SK-N-SH (cell line): ENCODE measurements around the gene VWF.

Experiments
- CHD2 ChIP-seq: fragments of 150-350 bp; IDR thresholded peaks from 2 replicates; pipeline ENCODE4 v1.6.1; 2018; ENCODE audit warnings: low read length; ENCODE audit not compliant: partially characterized antibody
- CTCF ChIP-seq: fragments of 200-600 bp; sonication (generic); IDR thresholded peaks from 2 replicates; pipeline ENCODE4 v1.6.1; 2017; ENCODE audit warnings: antibody characterized with exemption, mild to moderate bottlenecking, moderate library complexity
- ELF1 ChIP-seq: IDR thresholded peaks from 2 replicates; pipeline ENCODE4 v1.4.0; 2012
- NRF1 ChIP-seq: IDR thresholded peaks from 2 replicates; pipeline ENCODE4 v1.6.1; 2012; ENCODE audit warnings: low read depth, mild to moderate bottlenecking, low read length
- RAD21 ChIP-seq: IDR thresholded peaks from 2 replicates; pipeline ENCODE4 v1.6.1; 2012; ENCODE audit warnings: mild to moderate bottlenecking, low read length

DNA sequence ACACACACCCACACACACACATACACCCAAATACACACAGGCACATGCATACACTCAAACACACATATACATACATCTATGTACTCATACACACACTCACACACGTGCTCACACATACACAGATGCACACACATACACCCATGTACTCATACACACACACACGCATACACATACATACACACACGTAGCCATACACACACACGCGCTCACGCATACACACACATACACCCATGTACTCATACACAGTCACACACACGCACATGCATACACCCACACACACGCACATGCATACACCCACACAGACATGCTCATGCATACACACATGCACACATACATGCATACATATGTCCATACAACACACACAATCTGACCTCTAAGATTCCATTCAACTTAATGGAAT is 91.7 kb downstream of the VWF start:
- TF ChIP-seq RAD21 (no peak), CTCF (no peak), ELF1 (no peak), CHD2 (no peak), NRF1 (no peak)
